SK-N-MC (cell line): ENCODE results near the gene CASTOR1.

Source experiments
- EZH2 ChIP-seq: fragments of 200-600 bp; sonication (generic); IDR thresholded peaks from one replicate; pipeline ENCODE4 v1.6.1; 2017; ENCODE audit warnings: antibody characterized with exemption
- FOXP2 ChIP-seq: optimal IDR thresholded peaks from 2 replicates; pipeline ENCODE3; 2011; ENCODE audit warnings: mild to moderate bottlenecking, moderate library complexity; ENCODE audit not compliant: insufficient read depth; ENCODE audit errors: extremely low read length, control extremely low read depth
- POLR2AphosphoS5 ChIP-seq: IDR thresholded peaks from 2 replicates; pipeline ENCODE4 v1.6.1; 2012; ENCODE audit warnings: mild to moderate bottlenecking, low read depth, low read length, borderline replicate concordance

GRCh38 chr22:30335236-30335635, 45.9 kb upstream of the CASTOR1 start:
- TF ChIP-seq POLR2AphosphoS5: no peak
- no peak for TF ChIP-seq EZH2
- TF ChIP-seq FOXP2: no peak
